GM12891 (cell line): ENCODE results near the gene SCRN2.

Experiments used
- PAX5 ChIP-seq: IDR thresholded peaks from 2 replicates; pipeline ENCODE4 v1.6.1; 2011; ENCODE audit warnings: low read length, moderate library complexity, mild to moderate bottlenecking; ENCODE audit not compliant: insufficient read depth, severe bottlenecking
- POLR2A ChIP-seq: IDR thresholded peaks from 2 replicates; pipeline ENCODE4 v1.6.1; 2011; ENCODE audit warnings: low read depth, low read length, control low read depth
- POLR2AphosphoS5 ChIP-seq: IDR thresholded peaks from 2 replicates; pipeline ENCODE4 v1.6.1; 2011; ENCODE audit warnings: low read depth, low read length, control low read depth
- POU2F2 ChIP-seq: IDR thresholded peaks from 2 replicates; pipeline ENCODE4 v1.6.1; 2011; ENCODE audit warnings: low read depth, mild to moderate bottlenecking, control low read depth, low read length, moderate library complexity
- SPI1 ChIP-seq: IDR thresholded peaks from 2 replicates; pipeline ENCODE4 v1.6.1; 2011; ENCODE audit warnings: low read depth, low read length, control low read depth
- TAF1 ChIP-seq: IDR thresholded peaks from 2 replicates; pipeline ENCODE4 v1.6.1; 2011; ENCODE audit warnings: low read depth, low read length, control low read depth

GRCh38 chr17:47840742-47841487, at the start of gene SCRN2:
- TF ChIP-seq POLR2A (no peak), POLR2AphosphoS5 (no peak), SPI1 (no peak), TAF1 (peak; percentile 10; the same call in 1 of the 2 replicates), POU2F2 (no peak), PAX5 (no peak)
